H1 (cell line): ENCODE measurements around the gene PCYT1A. TPM values are rescaled to one million over a fixed set of nuclear protein-coding genes. Genes with fewer than 3 reads are reported as not detected.

Experiments used
- CTCF ChIA-PET: fragments of 300-600 bp; sonication (Branson Sonifier 250); formaldehyde crosslinking; loops from one replicate; lab custom pipeline; 2021; ENCODE audit not compliant: partially characterized antibody; lab: Charles Lee
- POLR2A ChIA-PET: fragments of 300-600 bp; sonication (Branson Sonifier 250); formaldehyde crosslinking; loops from one replicate; lab custom pipeline; 2021; ENCODE audit warnings: inconsistent platforms; ENCODE audit not compliant: partially characterized antibody; lab: Charles Lee
- DNase-seq, 2 experiments: peaks; one replicate each; pipeline versions ENCODE4 v3.0.0 to v3.0.0-alpha.2; 2010 to 2022; ENCODE audit warnings: low spot score in 2 of 2, low read depth in 1 of 2, mixed read lengths in 1 of 2
- FAIRE-seq: peaks from 2 replicates; lab custom pipeline; 2011; peaks lifted over from hg19 to GRCh38; lab: Jason Lieb, UNC
- H2AFZ ChIP-seq: 2 replicates; pipeline ENCODE4 v1.8.1; 2012; ENCODE audit warnings: low read length, inconsistent platforms
- H2AK5ac ChIP-seq: 2 replicates; pipeline ENCODE4 v1.6.1; 2013; ENCODE audit warnings: low read depth, low read length
- H2BK120ac ChIP-seq: replicated peaks from 2 replicates; pipeline ENCODE3; 2013; ENCODE audit warnings: low read depth, low read length, inconsistent platforms
- H2BK12ac ChIP-seq: 2 replicates; pipeline ENCODE4 v1.6.1; 2013; ENCODE audit warnings: low read depth, low read length
- H2BK15ac ChIP-seq: 2 replicates; pipeline ENCODE4 v1.6.1; 2013; ENCODE audit warnings: low read length
- H2BK20ac ChIP-seq: 2 replicates; pipeline ENCODE4 v1.6.1; 2013; ENCODE audit warnings: low read length
- H2BK5ac ChIP-seq: 2 replicates; pipeline ENCODE4 v1.6.1; 2013; ENCODE audit warnings: low read depth, low read length
- H3K14ac ChIP-seq: 2 replicates; pipeline ENCODE4 v1.6.1; 2013; ENCODE audit warnings: inconsistent platforms; ENCODE audit not compliant: insufficient read length
- H3K18ac ChIP-seq: 2 replicates; pipeline ENCODE4 v1.6.1; 2013; ENCODE audit warnings: low read length; ENCODE audit errors: extremely low read depth
- H3K23ac ChIP-seq: 2 replicates; pipeline ENCODE4 v1.6.1; 2013; ENCODE audit warnings: inconsistent platforms; ENCODE audit not compliant: insufficient read length
- H3K23me2 ChIP-seq: 2 replicates; pipeline ENCODE4 v1.6.1; 2013; ENCODE audit warnings: low read depth, low read length
- H3K27ac ChIP-seq: 2 replicates; pipeline ENCODE4 v1.6.1; 2011; ENCODE audit warnings: low read depth, low read length, inconsistent platforms
- H3K27me3 ChIP-seq, 4 experiments: replicated peaks in 1 of 4; 1 replicate in 1 of 4; 2 replicates in 3 of 4; pipeline versions ENCODE4 v1.6.1 to v1.8.1; 2011 to 2013; ENCODE audit warnings: low read length in 3 of 4, mild to moderate bottlenecking in 3 of 4, inconsistent platforms in 2 of 4, mixed read lengths in 2 of 4, moderate library complexity in 1 of 4; ENCODE audit not compliant: control insufficient read depth in 3 of 4, insufficient read depth in 3 of 4; ENCODE audit errors: extremely low read depth in 1 of 4
- H3K36me3 ChIP-seq, 4 experiments: 2 replicates each; pipeline versions ENCODE4 v1.6.1 to v1.8.1; 2011 to 2013; ENCODE audit warnings: mild to moderate bottlenecking in 4 of 4, low read length in 3 of 4, moderate library complexity in 2 of 4, control low read depth in 1 of 4, inconsistent platforms in 1 of 4; ENCODE audit not compliant: insufficient read depth in 4 of 4, control insufficient read depth in 2 of 4
- H3K4ac ChIP-seq: replicated peaks from 2 replicates; pipeline ENCODE3; 2013; ENCODE audit warnings: low read length, low read depth, mixed read lengths, inconsistent platforms; ENCODE audit not compliant: insufficient read length
- H3K4me1 ChIP-seq, 4 experiments: replicated peaks in 1 of 4; 1 replicate in 1 of 4; 2 replicates in 3 of 4; pipeline versions ENCODE4 v1.6.1 to v1.8.1; 2011 to 2013; ENCODE audit warnings: low read length in 3 of 4, inconsistent platforms in 2 of 4, mixed read lengths in 1 of 4; ENCODE audit not compliant: insufficient read depth in 4 of 4, control insufficient read depth in 3 of 4
- H3K4me2 ChIP-seq, 2 experiments: 2 replicates each; pipeline versions ENCODE4 v1.6.1 to v1.8.1; 2011 to 2013; ENCODE audit warnings: low read depth in 2 of 2, low read length in 2 of 2, control low read depth in 1 of 2, inconsistent platforms in 1 of 2, mild to moderate bottlenecking in 1 of 2; ENCODE audit not compliant: insufficient read depth in 1 of 2
- H3K4me3 ChIP-seq, 4 experiments: fragments of 200-600, 300-600 bp in 1 of 4; sonication (generic), shearing (Covaris generic), sonication (Bioruptor Twin) in 1 of 4; 2 replicates each; pipeline versions ENCODE4 v1.5.1 to v1.8.1; 2011 to 2016; ENCODE audit warnings: low read length in 4 of 4, low read depth in 3 of 4, control low read depth in 2 of 4, inconsistent platforms in 2 of 4, mild to moderate bottlenecking in 2 of 4, mixed read lengths in 1 of 4, moderate library complexity in 1 of 4; ENCODE audit not compliant: insufficient read depth in 2 of 4; ENCODE audit errors: extremely low read depth in 1 of 4
- H3K56ac ChIP-seq: replicated peaks from 2 replicates; pipeline ENCODE3; 2013; ENCODE audit warnings: low read depth, mild to moderate bottlenecking, mixed read lengths, low read length, inconsistent platforms; ENCODE audit not compliant: insufficient read length
- H3K79me1 ChIP-seq: 2 replicates; pipeline ENCODE4 v1.6.1; 2013; ENCODE audit warnings: low read depth, low read length, control low read depth
- H3K79me2 ChIP-seq, 2 experiments: 2 replicates each; pipeline versions ENCODE4 v1.6.1 to v1.8.1; 2012 to 2013; ENCODE audit warnings: low read length in 2 of 2, mild to moderate bottlenecking in 2 of 2, inconsistent platforms in 1 of 2; ENCODE audit not compliant: insufficient read depth in 2 of 2, control insufficient read depth in 1 of 2
- H3K9ac ChIP-seq, 4 experiments: replicated peaks in 1 of 4; 1 replicate in 1 of 4; 2 replicates in 3 of 4; pipeline versions ENCODE4 v1.6.1 to v1.8.1; 2011 to 2013; ENCODE audit warnings: low read depth in 3 of 4, low read length in 3 of 4, control low read depth in 2 of 4, mild to moderate bottlenecking in 2 of 4, moderate library complexity in 2 of 4, inconsistent platforms in 1 of 4; ENCODE audit errors: extremely low read depth in 1 of 4
- H3K9me3 ChIP-seq, 2 experiments: 2 replicates each; pipeline versions ENCODE4 v1.6.1 to v1.8.1; 2012 to 2013; ENCODE audit warnings: mild to moderate bottlenecking in 2 of 2, moderate library complexity in 2 of 2, control low read depth in 1 of 2, inconsistent platforms in 1 of 2, low read depth in 1 of 2, low read length in 1 of 2, mixed read lengths in 1 of 2; ENCODE audit not compliant: insufficient read depth in 2 of 2
- H4K20me1 ChIP-seq, 2 experiments: replicated peaks in 1 of 2; 2 replicates each; pipeline versions ENCODE3 to v1.8.1; 2011 to 2013; ENCODE audit warnings: inconsistent platforms in 2 of 2, low read length in 2 of 2, mild to moderate bottlenecking in 1 of 2; ENCODE audit not compliant: insufficient read depth in 2 of 2, control insufficient read depth in 1 of 2
- H4K5ac ChIP-seq: 2 replicates; pipeline ENCODE4 v1.6.1; 2013; ENCODE audit warnings: low read length, low read depth, mixed read lengths, inconsistent platforms; ENCODE audit not compliant: insufficient read length
- H4K8ac ChIP-seq: 2 replicates; pipeline ENCODE4 v1.8.0; 2013; ENCODE audit warnings: mild to moderate bottlenecking, moderate library complexity, low read length, inconsistent platforms; ENCODE audit not compliant: insufficient read depth; ENCODE audit errors: extremely low read depth
- H4K91ac ChIP-seq: replicated peaks from 2 replicates; pipeline ENCODE3; 2013; ENCODE audit warnings: low read length, mixed read lengths, inconsistent platforms; ENCODE audit not compliant: insufficient read length
- CHD2 ChIP-seq: IDR thresholded peaks from 2 replicates; pipeline ENCODE4 v1.6.1; 2012; ENCODE audit warnings: low read length, improper control_type of control experiment
- CREB1 ChIP-seq: IDR thresholded peaks from 2 replicates; pipeline ENCODE4 v1.6.1; 2012; ENCODE audit warnings: inconsistent platforms
- CTCF ChIP-seq, 3 experiments: IDR thresholded peaks; 1 replicate in 2 of 3; 2 replicates in 1 of 3; pipeline versions ENCODE4 v1.5.1 to v1.6.1; 2011; ENCODE audit warnings: low read length in 3 of 3, mild to moderate bottlenecking in 3 of 3, inconsistent platforms in 2 of 3, low read depth in 1 of 3, moderate library complexity in 1 of 3; ENCODE audit not compliant: insufficient read depth in 1 of 3; ENCODE audit errors: control extremely low read depth in 1 of 3
- EP300 ChIP-seq, 2 experiments: IDR thresholded peaks; 1 replicate in 1 of 2; 2 replicates in 1 of 2; pipeline ENCODE4 v1.6.1; 2011 to 2012; ENCODE audit warnings: low read depth in 2 of 2, low read length in 2 of 2, mild to moderate bottlenecking in 2 of 2, borderline replicate concordance in 1 of 2, inconsistent platforms in 1 of 2, moderate library complexity in 1 of 2
- GTF2F1 ChIP-seq: IDR thresholded peaks from 2 replicates; pipeline ENCODE4 v1.6.1; 2012; ENCODE audit warnings: low read depth, low read length, improper control_type of control experiment, borderline replicate concordance
- RBBP5 ChIP-seq: IDR thresholded peaks from 2 replicates; pipeline ENCODE4 v1.7.1; 2012; ENCODE audit warnings: low read depth, mild to moderate bottlenecking, inconsistent platforms, low read length, moderate library complexity, borderline replicate concordance
- RNF2 ChIP-seq: fragments of 200-900, 300-1000 bp; sonication (generic); IDR thresholded peaks from 2 replicates; pipeline ENCODE4 v1.7.1; 2016; ENCODE audit warnings: borderline replicate concordance, low read depth, mild to moderate bottlenecking, antibody characterized with exemption, low read length; ENCODE audit not compliant: poor library complexity, severe bottlenecking; ENCODE audit errors: missing control alignments
- SIX5 ChIP-seq: IDR thresholded peaks from 2 replicates; pipeline ENCODE4 v1.6.1; 2011; ENCODE audit warnings: mild to moderate bottlenecking, low read depth, low read length
- YY1 ChIP-seq: IDR thresholded peaks from 2 replicates; pipeline ENCODE4 v1.6.1; 2011; ENCODE audit warnings: low read depth, mild to moderate bottlenecking, low read length
- WGBS, 2 experiments: shearing (Covaris generic) in 1 of 2; methylation state at CpG; one replicate each; pipeline versions ENCODE4 v1.1.6 to v1.1.7; 2013 to 2015; ENCODE audit warnings: low lambda C conversion rate in 2 of 2, mixed read lengths in 2 of 2, inconsistent platforms in 1 of 2, low coverage in 1 of 2, missing lambda C conversion rate in 1 of 2; ENCODE audit not compliant: insufficient replicate concordance in 2 of 2, insufficient coverage in 1 of 2, insufficient read length in 1 of 2; ENCODE audit errors: extremely low coverage in 1 of 2, missing lambda C conversion rate in 1 of 2; 5-methylcytosine and 5-hydroxymethylcytosine counted together
- polyA plus RNA-seq, 7 experiments: library from polyadenylated mRNA; depleted of rRNA in 3 of 7; stranded (reverse) in 5 of 7; unstranded in 2 of 7; fragments of >200 nt in 5 of 7; fragments of 200-250 nt in 2 of 7; gene quantifications; 1 replicate in 5 of 7; 2 replicates in 1 of 7; 4 replicates in 1 of 7; pipeline versions ENCODE4 v1.2.1 to v1.2.3, GENCODE V29; 2011 to 2013; ENCODE audit warnings: missing spikeins in 2 of 7, mixed read lengths in 2 of 7
- total RNA-seq: library from RNA; stranded (reverse); fragmentation: NEBNext Ultra II Directional; extraction: Animal tissue kit (Norgen Biotek cat#: 25700); gene quantifications from 2 replicates; pipeline ENCODE4 v1.2.1, GENCODE V29; 2021
- TF ChIP-seq, protein P1 (sequence below): IDR thresholded peaks from 2 replicates; pipeline ENCODE4 v1.6.1; 2012; ENCODE audit warnings: inconsistent platforms

The PCYT1A gene
- total and polyA plus RNA-seq, 2 of the 8 experiments (the other 6 are each of a cell fraction or from before 2014, with no cell fraction given): 19.9 to 31.8 TPM

GRCh38 chr3:196320137-196320536, 32.6 kb upstream of the PCYT1A start:
- H3K79me1 ChIP-seq: no peaks in the 10 kb centered on the region
- H2AFZ ChIP-seq: no peak overlapping the region
- H3K18ac ChIP-seq: no peak overlapping the region
- H3K4me3 ChIP-seq: no peak overlapping the region
- H2AK5ac ChIP-seq: no peak overlapping the region
- H3K27me3 ChIP-seq: no peaks in the 10 kb centered on the region
- H3K23ac ChIP-seq: no peak overlapping the region
- DNase-seq: no peak
- H3K56ac ChIP-seq: peak overlapping the region; percentile 17
- H2BK20ac ChIP-seq: no peak overlapping the region
- H2BK15ac ChIP-seq: no peak overlapping the region
- H3K9ac ChIP-seq: peak overlapping the region in 1 of 4 experiments; percentile 17; a peak in 1 of 7 replicates
- no peaks in the 10 kb centered on the region for H3K9me3 ChIP-seq
- H3K27ac ChIP-seq: peak overlapping the region; percentile 15; the same call in 1 of the 2 replicates
- no peak for FAIRE-seq
- H3K23me2 ChIP-seq: peaks cover 4% of the 10 kb centered on the region; the same call in 1 of the 2 replicates
- H4K8ac ChIP-seq: no peak overlapping the region
- CTCF ChIA-PET: interaction anchor here (0.6 to 1.8 kb wide), 2 partner anchors 67 to 106 kb away, joined by 3 to 4 read pairs; no protein-coding TSS in a partner anchor
- H4K5ac ChIP-seq: no peak overlapping the region
- no peak overlapping the region for H3K4me2 ChIP-seq
- no peaks in the 10 kb centered on the region; a peak in 1 of 8 replicates for H3K36me3 ChIP-seq
- no peaks in the 10 kb centered on the region for H3K4me1 ChIP-seq
- no peaks in the 10 kb centered on the region for H3K79me2 ChIP-seq
- peak overlapping the region; percentile 28; the same call in 1 of the 2 replicates for H2BK5ac ChIP-seq
- H2BK120ac ChIP-seq: no peak overlapping the region
- H2BK12ac ChIP-seq: no peak overlapping the region; the same call in 1 of the 2 replicates
- H4K20me1 ChIP-seq: no peaks in the 10 kb centered on the region
- no peak overlapping the region for H3K4ac ChIP-seq
- POLR2A ChIA-PET: interaction anchor here (0.5 kb wide), 1 partner anchor 1204 kb away, joined by 4 read pairs; no protein-coding TSS in a partner anchor
- H3K14ac ChIP-seq: no peak overlapping the region
- WGBS, 2 experiments: 85% methylated on average over 3 of the region's 3 CpGs; no CpG with 5 or more reads in 1 of the 2 experiments
- H4K91ac ChIP-seq: peak overlapping the region; percentile 31
- TF ChIP-seq CHD2: no peak
- TF ChIP-seq YY1: no peak
- no peak for TF ChIP-seq CREB1
- no peak for TF ChIP-seq EP300 (IDR thresholded peaks at IDR 0.05; ENCODE audit: borderline replicate concordance in 1 of 2, low read depth in 2 of 2, low read length in 2 of 2)
- TF ChIP-seq GTF2F1: no peak
- TF ChIP-seq CTCF (IDR thresholded peaks at IDR 0.05; ENCODE audit: control extremely low read depth in 1 of 3, insufficient read depth in 1 of 3, low read depth in 1 of 3, low read length in 3 of 3): no peak
- no peak for TF ChIP-seq SIX5
- TF ChIP-seq RNF2: no peak
- no peak for TF ChIP-seq RBBP5
- TF ChIP-seq, protein P1, sequence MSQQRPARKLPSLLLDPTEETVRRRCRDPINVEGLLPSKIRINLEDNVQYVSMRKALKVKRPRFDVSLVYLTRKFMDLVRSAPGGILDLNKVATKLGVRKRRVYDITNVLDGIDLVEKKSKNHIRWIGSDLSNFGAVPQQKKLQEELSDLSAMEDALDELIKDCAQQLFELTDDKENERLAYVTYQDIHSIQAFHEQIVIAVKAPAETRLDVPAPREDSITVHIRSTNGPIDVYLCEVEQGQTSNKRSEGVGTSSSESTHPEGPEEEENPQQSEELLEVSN: no peak
